ENCODE results near the gene RPL3.

The RPL3 gene

DNA sequence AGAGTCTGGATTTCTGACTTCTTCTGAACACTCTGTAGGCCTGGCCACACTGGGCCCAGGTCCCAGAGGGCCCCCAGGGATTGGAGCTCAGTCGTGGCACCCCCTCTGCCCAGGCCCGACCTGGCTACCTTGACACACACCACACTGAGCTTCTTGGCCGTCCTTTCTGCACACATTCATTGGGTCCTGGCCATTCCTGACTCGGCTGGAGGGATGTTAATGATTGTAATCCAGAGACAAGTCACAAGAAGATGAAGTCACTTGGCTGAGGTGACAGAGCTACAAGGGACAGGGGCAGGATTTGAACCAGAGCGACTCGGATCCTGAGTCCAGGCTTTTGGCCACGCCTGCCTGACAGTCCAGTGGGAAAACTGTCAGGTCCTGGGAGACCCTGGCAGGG is 50.8 kb downstream of the RPL3 start:
- H3K4me3 ChIP-seq (ENCODE audit: low read depth, low read length), result no peak overlapping the region
- ChIA-PET CTCF (interaction anchor here (1.3 kb wide), 1 partner anchor 11 kb away, joined by 4 read pairs; no protein-coding TSS in a partner anchor), POLR2A (no interaction called here)
- no peak for DNase-seq (ENCODE audit: low read depth, low spot score)
- TF ChIP-seq, protein P1, sequence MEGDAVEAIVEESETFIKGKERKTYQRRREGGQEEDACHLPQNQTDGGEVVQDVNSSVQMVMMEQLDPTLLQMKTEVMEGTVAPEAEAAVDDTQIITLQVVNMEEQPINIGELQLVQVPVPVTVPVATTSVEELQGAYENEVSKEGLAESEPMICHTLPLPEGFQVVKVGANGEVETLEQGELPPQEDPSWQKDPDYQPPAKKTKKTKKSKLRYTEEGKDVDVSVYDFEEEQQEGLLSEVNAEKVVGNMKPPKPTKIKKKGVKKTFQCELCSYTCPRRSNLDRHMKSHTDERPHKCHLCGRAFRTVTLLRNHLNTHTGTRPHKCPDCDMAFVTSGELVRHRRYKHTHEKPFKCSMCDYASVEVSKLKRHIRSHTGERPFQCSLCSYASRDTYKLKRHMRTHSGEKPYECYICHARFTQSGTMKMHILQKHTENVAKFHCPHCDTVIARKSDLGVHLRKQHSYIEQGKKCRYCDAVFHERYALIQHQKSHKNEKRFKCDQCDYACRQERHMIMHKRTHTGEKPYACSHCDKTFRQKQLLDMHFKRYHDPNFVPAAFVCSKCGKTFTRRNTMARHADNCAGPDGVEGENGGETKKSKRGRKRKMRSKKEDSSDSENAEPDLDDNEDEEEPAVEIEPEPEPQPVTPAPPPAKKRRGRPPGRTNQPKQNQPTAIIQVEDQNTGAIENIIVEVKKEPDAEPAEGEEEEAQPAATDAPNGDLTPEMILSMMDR (IDR thresholded peaks at IDR 0.05; ENCODE audit: insufficient read depth, low read length, missing control alignments), result no peak

DNA sequence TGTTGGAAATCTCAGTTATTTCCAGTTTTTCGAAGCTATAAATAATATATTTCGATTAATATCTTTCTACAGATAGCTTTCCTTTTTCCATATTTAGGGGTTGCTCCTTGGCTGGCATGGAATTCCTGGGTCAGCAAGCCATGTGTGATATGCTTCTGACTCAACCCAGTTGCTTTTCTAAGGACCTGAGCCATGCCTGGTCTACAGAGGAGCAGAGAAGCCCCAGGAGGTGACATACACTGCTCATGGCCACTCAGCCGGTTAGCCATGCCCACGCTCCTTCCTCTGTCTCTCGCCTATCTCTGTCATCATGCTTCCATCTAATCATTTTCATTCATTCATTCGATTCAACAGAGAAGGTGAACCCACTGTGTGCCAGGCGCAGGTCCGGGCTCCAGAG is 51.4 kb downstream of the RPL3 start:
- CTCF ChIA-PET, result no interaction called here
- DNase-seq (ENCODE audit: low read depth, low spot score), result no peak
- POLR2A ChIA-PET, result no interaction called here
- TF ChIP-seq, protein P1 (IDR thresholded peaks at IDR 0.05; ENCODE audit: insufficient read depth, low read length, missing control alignments), result no peak
- H3K4me3 ChIP-seq (ENCODE audit: low read depth, low read length), result no peak overlapping the region

DNA sequence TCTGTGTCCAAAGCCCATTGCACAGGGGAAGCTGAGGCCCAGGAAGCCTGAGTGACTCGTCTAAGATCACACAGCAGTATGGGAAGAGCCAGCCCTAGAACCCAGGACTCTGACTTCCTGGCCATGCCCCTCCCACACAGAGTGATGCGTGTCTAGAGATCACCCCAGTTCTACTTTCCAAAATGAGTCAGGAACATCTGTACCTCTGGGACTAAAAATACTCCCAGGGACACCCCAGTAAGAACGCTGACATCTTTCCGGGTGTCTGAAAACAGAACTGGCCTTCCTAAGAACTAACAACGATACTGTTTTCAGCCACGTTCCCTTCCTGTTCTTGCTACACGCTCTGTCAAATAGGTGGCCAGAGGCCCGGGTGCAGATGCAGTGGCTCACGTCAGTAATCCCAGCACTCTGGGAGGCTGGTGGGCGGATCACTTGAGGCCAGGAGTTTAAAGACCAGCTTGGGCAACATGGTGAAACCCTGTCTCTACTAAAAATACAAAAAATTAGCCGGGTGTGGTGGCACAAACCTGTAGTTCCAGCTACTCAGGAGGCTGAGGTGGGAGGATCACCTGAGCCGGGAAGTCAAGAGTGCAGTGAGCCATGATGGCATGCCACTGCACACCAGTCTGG is 52.9 kb downstream of the RPL3 start:
- TF ChIP-seq, protein P1 (IDR thresholded peaks at IDR 0.05; ENCODE audit: insufficient read depth, low read length, missing control alignments), result no peak
- POLR2A ChIA-PET, result no interaction called here
- CTCF ChIA-PET, result no interaction called here
- no peak for DNase-seq (ENCODE audit: low read depth, low spot score)
- no peak overlapping the region for H3K4me3 ChIP-seq (ENCODE audit: low read depth, low read length)

DNA sequence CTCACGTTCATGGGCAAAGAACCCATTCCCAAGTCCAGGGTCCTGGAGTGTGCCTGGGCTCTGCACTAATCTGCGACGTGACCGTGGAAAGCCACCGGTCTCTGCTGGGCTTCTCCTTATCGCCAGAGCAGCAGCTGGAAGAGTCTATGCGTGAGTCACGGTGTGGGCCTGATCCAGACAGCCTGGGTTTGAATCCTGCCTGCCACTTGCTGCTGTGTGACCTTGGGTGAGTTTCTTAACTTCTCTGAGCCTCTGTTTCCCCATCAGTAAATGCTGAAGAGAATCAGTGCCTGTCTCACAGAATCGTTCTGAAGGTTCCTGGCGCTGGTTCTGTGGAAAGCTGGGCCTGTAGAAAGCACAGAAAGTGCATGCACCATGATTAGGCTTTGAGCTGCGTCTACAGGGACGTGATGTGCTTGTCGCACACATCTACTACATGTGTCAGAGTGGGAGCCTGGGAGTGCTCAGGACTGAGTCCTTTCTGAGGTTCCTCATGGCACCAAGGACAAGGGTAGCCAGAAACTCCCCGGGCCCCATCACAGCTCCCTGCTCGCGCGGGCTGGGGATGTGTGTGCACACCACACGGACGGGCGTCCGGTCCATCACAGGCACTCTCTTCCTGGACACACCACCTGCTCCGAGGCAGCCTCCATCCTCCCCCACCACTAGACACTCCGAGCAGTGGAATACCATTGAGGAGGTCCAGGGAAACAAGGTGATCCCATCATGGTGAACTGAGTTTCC is 54.1 kb downstream of the RPL3 start:
- no peak overlapping the region for H3K4me3 ChIP-seq (ENCODE audit: low read depth, low read length)
- no peak for DNase-seq (ENCODE audit: low read depth, low spot score)
- POLR2A ChIA-PET, result no interaction called here
- TF ChIP-seq, protein P1 (IDR thresholded peaks at IDR 0.05; ENCODE audit: insufficient read depth, low read length, missing control alignments), result no peak
- CTCF ChIA-PET, result no interaction called here

DNA sequence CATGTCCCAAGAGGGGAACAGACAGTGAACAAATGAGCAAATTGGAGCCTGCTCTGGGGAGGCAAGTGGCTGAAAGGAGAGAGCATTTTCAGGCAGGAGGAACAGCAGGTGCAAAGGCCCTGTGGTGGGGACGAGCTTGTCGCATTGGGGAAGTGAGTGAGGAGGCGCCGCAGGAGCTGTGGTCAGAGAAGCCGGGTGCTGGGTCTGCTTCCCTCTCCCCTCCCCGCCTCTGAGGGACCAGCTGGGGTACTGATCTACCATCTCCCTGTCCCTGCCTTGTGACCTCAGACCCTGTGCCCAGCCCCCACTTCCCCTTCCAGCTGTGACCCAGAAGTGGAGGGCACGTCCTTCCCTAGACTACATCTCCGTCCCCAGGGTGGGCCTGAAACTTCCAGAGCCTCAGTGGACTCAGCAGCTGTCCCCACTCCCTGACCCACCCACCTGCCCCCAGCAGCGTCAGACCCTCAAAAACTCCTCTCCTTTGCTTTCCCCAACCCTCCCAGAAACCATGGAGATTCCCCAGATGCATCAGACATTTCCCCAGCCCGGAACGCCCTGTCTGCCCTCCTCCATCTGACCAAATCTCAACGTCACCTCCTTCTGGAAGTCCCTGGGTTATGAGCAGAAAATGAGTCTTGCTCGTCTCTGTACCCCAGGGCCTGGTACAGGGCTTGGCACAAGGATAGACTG is 54.9 kb downstream of the RPL3 start:
- DNase-seq (ENCODE audit: low read depth, low spot score), result no peak
- no peak overlapping the region for H3K4me3 ChIP-seq (ENCODE audit: low read depth, low read length)
- ChIA-PET POLR2A (no interaction called here), CTCF (no interaction called here)
- TF ChIP-seq, protein P1 (IDR thresholded peaks at IDR 0.05; ENCODE audit: insufficient read depth, low read length, missing control alignments), result no peak

DNA sequence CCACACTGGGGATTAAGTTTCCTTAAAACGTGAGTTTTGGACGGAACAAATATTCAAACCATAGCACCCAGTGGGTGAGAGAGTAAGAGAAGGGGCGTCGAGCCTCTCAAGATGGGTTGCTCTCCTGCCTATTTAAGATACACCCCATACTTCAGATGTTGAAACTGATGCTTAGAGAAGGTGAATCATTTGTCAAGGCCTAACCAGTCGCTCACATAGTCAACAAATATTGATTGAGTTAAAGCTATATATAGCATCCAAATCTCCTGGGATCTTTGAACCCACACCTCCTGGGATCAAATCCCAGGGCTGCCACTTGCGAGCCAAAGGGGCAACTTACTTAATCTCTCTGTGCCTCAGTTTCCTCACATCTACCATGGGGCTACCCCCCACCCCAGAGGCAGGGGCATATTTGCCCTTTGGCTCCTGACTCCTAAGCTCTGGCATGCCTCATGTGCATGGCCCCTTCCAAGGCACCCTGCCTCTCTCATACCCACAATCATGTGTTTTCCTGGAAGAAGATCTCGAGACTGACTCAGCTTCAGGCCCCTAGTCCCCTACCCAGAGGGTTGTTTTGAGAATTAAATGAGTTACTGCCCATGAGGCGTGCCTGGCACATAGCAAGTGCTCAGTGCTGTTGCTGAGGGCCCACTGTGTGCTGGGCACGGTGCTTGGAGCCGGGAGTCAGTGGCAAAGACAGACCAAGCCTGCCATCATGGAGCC is 55.6 kb downstream of the RPL3 start:
- DNase-seq (ENCODE audit: low read depth, low spot score), result no peak
- CTCF ChIA-PET, result no interaction called here
- no peak overlapping the region for H3K4me3 ChIP-seq (ENCODE audit: low read depth, low read length)
- TF ChIP-seq, protein P1 (IDR thresholded peaks at IDR 0.05; ENCODE audit: insufficient read depth, low read length, missing control alignments), result no peak
- POLR2A ChIA-PET, result no interaction called here
